GM20000 (cell line): ENCODE results near the gene ZNF408.

Experiments
- DNase-seq: peaks from one replicate; pipeline ENCODE4 v3.0.0; 2012; ENCODE audit warnings: low spot score
- CTCF ChIP-seq: IDR thresholded peaks from 2 replicates; pipeline ENCODE4 v1.5.1; 2012; ENCODE audit warnings: mild to moderate bottlenecking, control low read depth; ENCODE audit errors: extremely low read depth, missing control alignments

Gene ZNF408

DNA sequence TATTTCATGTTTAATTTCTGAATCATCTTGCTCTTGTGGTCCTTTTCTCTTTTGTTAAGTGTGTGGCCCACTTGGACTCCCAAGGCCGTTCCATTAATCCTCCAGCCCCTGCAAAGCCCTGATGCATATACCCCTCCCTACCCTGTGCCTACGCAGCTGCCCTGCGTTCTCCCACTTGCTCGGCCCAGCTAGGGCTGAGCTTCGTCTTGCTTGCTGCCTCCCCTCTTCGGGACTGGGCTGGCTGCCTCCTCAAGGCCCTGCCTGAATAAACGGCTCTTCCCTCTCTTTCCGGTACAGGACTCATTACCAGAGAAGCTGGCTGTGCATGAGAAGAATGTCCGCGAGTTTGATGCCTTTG lies 28.9 kb upstream of the ZNF408 start:
- no peak for TF ChIP-seq CTCF
- no peak for DNase-seq

GRCh38 chr11:46672381-46672839 lies 28.4 kb upstream of the ZNF408 start:
- no peak for TF ChIP-seq CTCF
- DNase-seq, result no peak

- no peak for TF ChIP-seq CTCF
- no peak for DNase-seq
Measured at GRCh38 chr11:46673713-46674462, 26.9 kb upstream of the ZNF408 start.

DNA sequence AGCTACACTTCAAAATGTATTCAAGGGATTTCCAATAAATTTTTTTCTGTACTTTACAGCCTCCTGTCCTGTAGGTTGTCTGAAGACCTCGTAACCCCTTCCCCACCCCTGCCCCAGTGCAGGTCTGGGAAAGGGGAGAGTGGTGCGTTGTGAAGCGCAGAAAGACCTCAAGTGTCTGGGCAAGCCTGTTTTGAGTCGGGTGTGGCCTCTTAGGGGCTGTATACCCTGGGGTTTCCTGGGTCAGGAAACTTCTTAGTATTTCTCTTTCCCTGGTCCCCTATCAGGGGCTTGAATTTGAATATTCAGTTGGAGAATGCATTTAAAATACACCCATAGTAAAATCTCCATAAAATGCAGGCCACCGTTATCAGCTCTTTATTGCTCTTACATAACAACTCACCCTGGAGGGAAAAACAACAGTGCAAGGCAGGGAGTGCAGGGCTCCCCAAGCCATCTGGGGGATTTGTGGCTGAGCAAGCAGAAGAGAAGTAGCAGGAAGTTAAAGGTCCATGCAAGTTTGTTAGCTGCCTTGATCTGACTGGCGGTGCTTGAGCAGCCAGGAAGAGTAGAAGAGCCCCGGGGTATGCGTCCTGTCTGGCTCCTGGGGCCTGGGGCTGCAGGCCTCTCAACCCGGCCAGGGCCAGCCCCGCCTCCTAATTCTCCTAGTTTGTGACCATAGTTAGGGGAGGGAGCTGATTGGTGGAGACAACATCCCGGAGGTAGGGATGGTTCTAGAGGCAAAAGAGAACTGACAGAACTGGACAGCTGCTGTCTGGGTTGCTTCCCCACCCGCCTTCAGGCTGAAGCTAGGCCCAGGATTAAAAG lies 26.2 kb upstream of the ZNF408 start:
- no peak for DNase-seq
- TF ChIP-seq CTCF, result no peak

GRCh38 chr11:46675288-46675851 lies 25.5 kb upstream of the ZNF408 start:
- DNase-seq, result no peak
- TF ChIP-seq CTCF, result no peak

GRCh38 chr11:46675949-46676348 lies 24.9 kb upstream of the ZNF408 start:
- no peak for TF ChIP-seq CTCF
- no peak for DNase-seq
